Articular chondrocyte of knee joint (primary cell): ENCODE measurements around the gene STK35. TPM values are rescaled to one million over a fixed set of nuclear protein-coding genes. Genes with fewer than 3 reads are reported as not detected.

Experiments used
- small RNA-seq: library from RNA; depleted of rRNA; stranded (forward); fragments of <200 nt; gene quantifications from one replicate; pipeline ENCODE3, GENCODE V24; 2012
- total RNA-seq: library from RNA; depleted of rRNA; stranded (reverse); fragments of >200 nt; gene quantifications from 2 replicates; pipeline ENCODE4 v1.2.3, GENCODE V29; 2012

Gene STK35
- total RNA-seq = 12.7 and 16.4 TPM in 2 replicates

GRCh38 chr20:2101057-2101864, at the start of gene STK35:
Gene STK35 (plus strand): TSS chr20:2101827. CDS start chr20:2101882, 55 bp downstream.

Small RNA genes lying within 50 kb of the gene (small RNA-seq; reads per million reads assigned to genes)
- gene RPL7P2 = not detected

Other genes with a start within 250 kb of the STK35 start
- gene SIRPA, start 206.4 kb upstream of the STK35 start, total RNA-seq = 75.8 and 125 TPM in 2 replicates
- gene PDYN, start 107.8 kb upstream of the STK35 start, total RNA-seq = not detected in 2 replicates
- 0.39 and 0.43 TPM in 2 replicates for gene TGM3, start 194.2 kb downstream of the STK35 start, total RNA-seq